KBM-7 (cell line): ENCODE data around the gene ACSL5.
"Not testable (repeated sequence)": the region's sequence is repeated elsewhere in the genome, so short reads cannot be mapped to it uniquely, and the experiment has no call there.

Experiments
- DNase-seq: peaks from one replicate; pipeline ENCODE4 v3.0.0-alpha.2; 2015
- in situ Hi-C: fragments of 300-500 bp; cut with MboI; formaldehyde crosslinking; loops from 2 replicates; pipeline ENCODE4 v1.14.3; 2020; ENCODE audit warnings: low sequenced_read_pairs, low pct_unique_long_range_greater_than_20kb, mixed read lengths

The ACSL5 gene

DNA sequence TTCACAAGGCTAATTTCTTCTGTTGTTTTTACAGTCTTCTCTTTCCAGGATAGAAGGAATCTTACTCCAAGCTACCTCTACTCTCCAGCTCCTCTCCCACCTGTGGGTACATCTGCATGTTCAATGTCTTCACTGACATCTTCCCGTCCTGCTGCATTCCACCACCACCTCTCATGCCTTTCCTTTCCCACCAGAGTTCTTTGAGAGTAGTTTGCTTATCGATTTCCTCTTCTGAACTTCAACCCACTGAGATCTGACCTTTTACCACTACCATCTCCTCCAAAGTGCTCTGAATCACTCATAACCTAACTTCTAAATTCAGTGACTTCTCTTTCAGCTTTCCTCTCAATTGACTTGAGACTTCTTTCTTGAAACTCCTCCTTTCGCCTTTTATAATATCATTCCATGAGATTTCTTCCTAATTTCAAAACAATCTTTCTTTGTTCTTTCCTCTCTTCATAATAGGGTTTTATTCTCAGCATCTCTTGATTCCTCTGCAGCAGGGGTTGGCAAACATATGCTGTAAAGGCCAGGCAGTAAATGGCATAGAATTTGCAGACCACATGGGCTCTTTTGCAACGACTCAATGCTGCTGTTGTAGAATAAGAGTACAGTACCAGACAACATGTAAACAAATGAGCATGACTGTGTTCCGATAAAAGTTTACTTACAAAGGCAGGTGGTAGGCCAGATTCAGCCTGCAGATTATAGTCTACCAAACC, 22.1 kb downstream of the ACSL5 start:
- in situ Hi-C loops: no loop called here
- DNase-seq: no peak

DNA sequence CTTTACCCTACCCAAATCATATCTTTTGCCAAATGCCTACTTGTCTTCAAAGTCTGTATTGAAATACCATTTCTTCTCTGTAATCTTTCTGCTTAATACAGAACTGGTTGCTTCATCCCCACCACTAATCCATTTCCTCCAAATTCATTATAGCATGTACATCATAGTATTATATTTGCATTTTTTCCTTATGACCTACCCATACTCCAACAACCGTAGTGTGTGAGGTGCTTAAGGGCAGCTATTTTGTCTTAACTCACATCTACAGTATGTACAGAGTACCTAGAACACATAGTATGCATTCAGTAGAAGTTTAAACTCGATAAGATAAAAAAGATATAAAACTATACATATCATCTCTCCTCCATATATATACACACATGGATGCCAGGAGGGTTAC, 23.7 kb downstream of the ACSL5 start:
- no peak for DNase-seq
- in situ Hi-C loops: no loop called here

DNA sequence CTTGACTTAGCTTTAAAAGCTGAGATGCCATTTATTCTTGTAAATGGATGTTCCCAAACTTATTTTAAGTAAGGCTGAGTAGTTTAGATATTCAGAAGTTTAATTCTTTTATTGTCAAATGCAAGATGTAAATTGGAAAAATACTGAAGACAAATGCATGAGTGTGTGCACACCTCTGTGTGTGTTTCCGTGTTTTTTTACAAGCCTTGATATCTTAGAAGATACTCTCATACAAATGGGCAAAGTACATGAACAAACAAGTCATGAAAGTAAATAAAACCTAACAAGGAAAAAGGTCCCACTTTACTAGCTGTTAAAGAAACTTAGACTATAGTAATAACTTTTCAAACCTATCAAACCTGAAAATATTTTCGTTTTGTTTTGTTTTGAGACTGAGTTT, 29.0 kb downstream of the ACSL5 start:
- no peak for DNase-seq
- in situ Hi-C loops: no loop called here

DNA sequence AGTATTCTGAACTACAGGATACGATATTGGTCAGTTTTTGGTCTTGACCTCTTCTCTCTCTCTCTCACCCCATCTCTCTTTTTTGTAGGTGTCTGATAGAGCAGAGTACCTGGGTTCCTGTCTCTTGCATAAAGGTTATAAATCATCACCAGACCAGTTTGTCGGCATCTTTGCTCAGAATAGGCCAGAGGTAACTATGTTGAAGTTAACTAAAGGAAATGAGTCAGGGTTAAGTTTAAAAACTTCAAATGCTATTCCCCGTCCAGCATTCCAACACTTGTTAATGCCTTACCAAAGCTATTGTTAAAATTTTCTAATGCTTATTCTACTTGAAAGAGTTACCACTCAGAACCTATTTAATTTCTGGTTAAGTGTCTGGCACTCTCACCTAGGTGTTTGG, 30.7 kb downstream of the ACSL5 start:
- DNase-seq: no peak
- in situ Hi-C loops: no loop called here

DNA sequence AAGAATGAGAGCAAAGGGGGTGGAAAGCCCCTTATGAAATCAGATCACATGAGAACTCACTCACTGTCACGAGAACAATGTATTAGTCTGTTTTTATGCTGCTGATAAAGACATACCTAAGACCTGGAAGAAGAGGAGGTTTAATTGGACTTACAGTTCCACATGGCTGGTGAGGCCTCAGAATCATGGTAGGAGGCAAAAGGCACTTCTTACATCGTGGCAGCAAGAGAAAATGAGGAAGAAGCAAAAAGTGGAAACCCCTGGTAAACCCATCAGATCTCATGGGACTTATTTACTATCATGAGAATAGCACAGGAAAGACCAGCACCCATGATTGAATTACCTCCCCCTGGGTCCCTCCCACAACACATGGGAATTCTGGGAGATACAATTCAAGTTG, 32.9 kb downstream of the ACSL5 start:
- in situ Hi-C loops, DNase-seq: not testable (repeated sequence)

DNA sequence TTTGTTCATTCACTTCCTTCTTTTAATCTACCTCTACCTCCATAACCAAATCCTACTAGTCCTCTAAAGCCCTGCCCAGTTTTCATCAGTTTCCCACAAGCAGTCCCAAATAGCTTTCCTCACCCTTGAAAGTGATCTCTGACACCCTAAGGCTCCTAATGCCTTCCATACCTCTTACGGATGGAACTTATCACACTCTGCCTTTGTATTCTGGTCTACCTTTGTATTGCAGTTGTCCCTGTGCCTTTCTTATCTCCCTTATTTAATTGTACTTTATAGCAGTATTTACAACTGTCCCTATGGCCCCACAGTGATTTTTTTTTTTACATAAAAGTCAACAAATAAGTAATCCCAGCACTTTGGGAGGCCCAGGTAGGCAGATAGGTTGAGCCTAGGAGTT, 33.8 kb downstream of the ACSL5 start:
- in situ Hi-C loops: no loop called here
- no peak for DNase-seq

DNA sequence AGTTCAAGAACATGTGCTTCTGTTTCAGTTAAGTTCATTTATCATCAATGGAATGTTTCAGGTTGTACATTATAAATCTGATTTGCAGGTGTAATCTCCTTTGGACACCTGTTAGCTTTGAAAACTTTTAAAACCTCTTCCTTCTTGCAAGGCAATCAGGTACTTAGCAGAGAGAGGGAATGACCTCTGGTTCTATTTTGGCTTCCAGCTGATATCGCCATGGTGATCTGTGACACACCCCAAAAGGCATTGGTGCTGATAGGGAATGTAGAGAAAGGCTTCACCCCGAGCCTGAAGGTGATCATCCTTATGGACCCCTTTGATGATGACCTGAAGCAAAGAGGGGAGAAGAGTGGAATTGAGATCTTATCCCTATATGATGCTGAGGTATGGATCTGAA, 35.4 kb downstream of the ACSL5 start:
- DNase-seq: no peak
- in situ Hi-C loops: no loop called here

DNA sequence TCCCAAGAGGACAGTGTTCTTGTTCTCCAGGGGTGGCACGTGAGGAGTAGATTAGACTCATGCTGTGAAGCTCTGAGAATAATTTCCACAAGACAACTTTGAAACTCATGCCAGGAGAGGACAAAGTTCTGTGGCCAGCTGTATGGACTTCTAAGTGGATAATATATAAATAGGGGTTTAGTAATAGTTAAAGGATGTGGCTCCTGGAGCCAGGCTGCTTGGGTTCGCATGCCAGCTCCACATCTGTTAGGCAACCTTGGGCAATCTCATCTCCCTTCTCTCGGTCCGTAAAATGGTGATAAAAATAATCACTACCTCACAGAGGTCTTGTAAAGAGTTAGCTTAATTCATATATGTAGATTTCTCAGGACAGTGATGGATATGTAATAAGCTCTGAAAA, 35.8 kb downstream of the ACSL5 start:
- in situ Hi-C loops: no loop called here
- no peak for DNase-seq

DNA sequence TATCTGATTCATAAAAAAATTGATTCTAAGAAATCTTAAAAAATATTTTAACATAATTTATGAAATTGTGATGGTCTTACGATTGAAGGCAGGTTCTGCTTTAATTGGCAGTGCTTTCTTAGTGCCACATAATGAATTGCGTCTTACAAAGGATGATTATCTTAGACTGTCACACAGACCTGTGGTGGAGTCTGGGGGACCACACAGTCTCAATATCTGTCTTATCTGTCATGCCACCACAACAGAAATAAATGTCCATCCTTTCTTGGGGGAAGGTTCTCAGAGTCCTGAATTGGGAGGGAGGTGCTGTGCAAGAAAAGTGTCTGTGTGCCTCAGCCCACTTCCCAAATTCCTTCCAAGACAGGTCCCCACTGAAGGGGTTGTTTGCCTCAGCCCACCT, 38.8 kb downstream of the ACSL5 start:
- no peak for DNase-seq
- in situ Hi-C loops: no loop called here

DNA sequence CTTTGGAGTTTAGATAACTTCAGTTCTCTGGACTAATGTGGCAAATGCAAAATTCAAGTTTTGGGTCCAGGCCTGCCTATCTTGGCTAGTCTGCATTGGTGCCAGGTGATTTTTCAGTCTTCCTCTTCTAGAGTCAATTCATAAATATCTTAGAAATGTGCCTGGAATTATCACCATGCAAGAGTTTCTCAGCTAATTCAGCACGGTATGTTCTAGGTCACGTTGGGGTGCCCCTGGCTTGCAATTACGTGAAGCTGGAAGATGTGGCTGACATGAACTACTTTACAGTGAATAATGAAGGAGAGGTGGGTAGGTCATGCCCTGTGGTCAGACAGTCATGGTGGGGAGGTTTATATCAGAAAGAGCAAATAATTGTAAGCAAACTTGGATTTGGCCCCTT, 47.8 kb downstream of the ACSL5 start:
- DNase-seq: no peak
- in situ Hi-C loops: no loop called here

DNA sequence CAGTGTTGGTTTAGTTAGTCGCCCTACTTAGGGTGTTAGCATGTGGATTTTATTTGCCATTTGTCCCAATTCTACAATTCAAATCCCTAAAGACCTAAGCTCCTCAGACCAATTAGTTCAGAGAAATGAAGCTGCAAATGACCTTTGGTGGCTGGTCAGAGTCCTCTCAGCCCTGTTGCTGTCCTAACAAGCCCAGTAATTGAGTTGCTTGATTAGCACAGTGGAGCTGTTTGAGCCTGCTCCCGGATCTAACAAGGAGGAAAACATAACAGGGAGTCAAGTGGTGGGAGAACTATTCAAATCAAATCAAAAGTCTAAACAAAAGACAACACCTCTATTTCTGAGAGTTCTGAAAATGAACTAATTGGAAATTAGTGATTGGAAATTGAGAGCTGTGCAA, 50.7 kb downstream of the ACSL5 start:
- in situ Hi-C loops: no loop called here
- DNase-seq: no peak

DNA sequence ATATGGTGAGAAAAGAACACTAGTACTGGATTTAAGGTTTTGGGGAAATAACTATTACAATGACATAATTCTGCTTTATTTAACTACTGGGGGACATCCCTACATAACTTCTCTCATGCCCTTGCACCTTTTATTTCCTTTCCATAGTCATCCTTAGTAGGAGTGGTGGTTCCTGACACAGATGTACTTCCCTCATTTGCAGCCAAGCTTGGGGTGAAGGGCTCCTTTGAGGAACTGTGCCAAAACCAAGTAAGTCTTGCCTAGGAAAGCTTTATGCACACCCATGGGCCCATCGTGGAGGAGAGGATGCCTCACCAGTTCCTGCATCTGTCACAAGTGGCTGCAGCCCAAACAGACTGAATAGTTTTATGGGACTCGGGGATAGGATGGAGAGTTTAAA, 52.2 kb downstream of the ACSL5 start:
- DNase-seq: no peak
- in situ Hi-C loops: no loop called here

DNA sequence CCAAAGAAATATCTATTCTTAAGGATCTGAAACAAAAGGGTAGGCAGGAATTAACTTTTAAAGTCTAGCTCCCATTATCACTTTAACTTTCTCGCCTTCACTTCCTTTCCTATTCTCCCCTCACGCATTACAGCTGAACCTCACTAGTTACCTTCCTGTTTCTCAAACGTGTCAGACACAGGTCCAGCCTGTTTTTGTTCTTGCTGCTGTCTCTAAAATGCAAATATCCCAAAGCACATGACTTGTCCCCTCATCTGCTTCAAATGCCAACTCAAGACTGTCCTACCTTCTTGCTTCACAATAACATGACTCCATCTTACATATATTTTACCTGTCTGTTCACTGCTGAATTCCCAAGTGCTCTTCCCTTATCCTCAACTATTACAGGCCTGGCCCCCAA, 55.2 kb downstream of the ACSL5 start:
- DNase-seq: no peak
- in situ Hi-C loops: no loop called here

DNA sequence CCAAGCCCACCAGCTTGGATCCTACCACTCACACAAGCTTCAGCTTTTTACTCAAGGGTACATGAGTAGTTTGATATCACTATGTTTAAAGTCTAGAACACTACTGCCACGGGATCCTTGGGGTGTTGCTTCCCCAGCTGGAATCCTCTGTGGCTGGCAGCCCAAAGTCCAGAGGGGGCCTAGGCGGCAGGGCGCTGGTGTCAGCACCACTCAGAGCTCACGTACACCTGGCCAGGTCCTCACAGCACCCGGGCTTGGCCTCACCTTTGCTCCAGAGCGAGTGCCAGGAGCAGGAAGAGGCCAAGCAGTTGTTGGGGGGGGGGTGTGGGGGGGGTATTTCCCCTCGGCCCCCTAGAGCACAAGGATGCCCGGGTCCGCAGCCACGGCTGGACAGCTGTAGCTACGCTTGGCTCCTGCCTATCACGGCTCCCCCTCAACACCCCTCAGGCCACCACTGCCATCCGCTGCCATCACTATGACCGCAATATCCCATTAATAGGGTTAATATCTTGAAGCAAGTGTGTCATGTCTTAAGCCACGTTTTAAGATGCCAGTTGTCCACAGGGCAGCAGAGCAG, 55.8 kb downstream of the ACSL5 start:
- in situ Hi-C loops: no loop called here
- no peak for DNase-seq

DNA sequence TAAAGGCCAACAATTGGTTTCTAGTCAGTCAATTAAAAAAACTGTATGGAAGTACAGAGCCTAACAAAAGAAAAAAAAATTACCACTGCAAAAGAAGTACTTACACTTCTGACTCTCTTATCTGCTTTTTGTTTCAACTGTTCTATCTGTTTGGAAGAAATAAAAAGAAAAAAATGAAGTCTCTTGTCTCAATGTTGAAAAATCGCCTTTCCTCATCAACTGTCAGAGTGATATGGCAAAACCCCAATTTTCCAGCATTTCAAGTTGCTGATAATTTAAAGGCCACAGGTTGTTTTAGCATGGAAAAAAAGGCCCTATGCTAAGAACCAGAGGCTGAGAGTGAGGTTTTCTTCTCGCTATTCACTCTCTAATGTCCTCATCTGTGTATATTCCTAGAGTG, 59.2 kb downstream of the ACSL5 start:
- no peak for DNase-seq
- in situ Hi-C loops: no loop called here

DNA sequence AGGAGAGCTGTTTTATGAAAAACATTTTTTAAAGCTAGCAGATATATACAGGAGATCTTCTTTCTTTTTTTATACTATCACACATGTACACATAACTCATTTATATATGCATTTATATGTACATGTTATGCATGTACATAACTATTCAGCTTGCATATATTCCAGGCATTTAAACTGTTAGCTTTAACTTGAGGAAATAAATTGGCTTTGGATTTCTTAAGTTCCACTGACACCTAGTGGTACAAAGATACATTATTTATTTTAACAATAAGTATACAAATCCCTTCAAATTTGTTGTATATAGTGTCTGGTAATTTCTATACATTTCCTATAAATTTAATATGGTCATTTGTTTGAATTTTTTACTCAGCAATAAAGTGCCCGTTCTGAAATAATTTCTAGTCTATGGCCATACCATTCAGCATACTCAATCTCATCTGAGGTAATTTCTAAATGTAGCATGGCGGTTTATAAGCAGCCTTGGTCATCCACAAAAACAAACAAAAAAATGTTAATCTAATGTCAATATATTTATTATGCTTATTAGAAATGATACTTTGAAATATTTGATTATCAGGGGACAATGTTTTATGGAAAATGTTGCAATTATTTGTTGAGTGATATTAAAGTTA, 61.2 kb downstream of the ACSL5 start:
- in situ Hi-C loops: no loop called here
- DNase-seq: peak; percentile 37

DNA sequence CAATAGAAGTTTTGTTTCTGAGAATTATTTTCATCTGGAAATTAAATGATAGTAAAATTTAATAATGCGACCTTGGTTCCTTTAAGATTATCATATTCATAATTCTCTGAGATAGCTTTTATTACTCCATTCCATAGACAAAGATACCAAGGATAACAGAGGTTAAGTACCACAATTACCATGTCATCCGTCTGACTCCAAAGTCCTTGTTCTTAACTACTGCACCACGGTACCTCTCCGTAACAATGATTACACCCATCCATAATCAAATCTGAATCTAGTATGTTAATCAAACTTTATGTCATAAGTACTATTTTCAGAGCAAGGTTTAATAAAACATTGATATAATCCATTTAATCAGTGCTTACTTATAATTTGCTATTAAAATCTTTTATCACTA, 64.4 kb downstream of the ACSL5 start:
- in situ Hi-C loops: no loop called here
- DNase-seq: no peak

DNA sequence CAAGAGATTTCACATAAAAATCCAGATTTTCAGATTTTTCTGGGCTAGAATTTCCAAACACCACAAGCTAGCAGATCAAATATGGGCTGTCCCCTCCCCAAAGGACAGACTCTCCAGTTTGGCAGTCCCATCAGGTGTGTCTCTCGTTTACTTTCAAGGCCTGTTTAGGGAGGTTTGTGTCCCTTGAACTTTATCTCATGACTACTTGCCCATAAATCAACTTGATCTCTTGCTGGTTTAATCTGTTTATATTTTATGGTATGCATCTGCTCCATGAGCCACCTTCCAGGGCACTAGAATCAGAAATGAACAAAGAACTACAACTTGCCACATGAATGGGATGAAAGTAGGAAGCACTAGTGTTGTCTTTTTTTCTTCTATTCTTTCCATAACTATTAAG, 67.6 kb downstream of the ACSL5 start:
- in situ Hi-C loops: no loop called here
- DNase-seq: no peak

DNA sequence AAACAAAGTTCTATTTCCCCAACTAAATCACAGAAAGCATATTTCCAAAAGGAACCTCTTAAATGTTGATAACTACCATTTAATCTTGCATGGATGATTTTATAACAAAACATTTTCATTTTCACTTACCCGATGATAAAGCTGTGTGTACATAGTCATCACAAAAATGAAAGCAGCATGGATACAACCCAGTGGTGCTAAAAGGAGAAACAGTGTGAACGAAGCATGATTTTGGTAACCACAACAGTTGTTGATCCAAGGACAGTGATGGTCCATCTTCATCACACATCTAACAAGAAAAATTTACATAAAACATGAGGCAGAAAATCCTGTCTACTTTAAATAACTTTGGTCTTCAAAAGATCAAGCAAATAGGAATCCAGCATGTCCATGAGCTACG, 68.1 kb downstream of the ACSL5 start:
- DNase-seq: no peak
- in situ Hi-C loops: no loop called here

DNA sequence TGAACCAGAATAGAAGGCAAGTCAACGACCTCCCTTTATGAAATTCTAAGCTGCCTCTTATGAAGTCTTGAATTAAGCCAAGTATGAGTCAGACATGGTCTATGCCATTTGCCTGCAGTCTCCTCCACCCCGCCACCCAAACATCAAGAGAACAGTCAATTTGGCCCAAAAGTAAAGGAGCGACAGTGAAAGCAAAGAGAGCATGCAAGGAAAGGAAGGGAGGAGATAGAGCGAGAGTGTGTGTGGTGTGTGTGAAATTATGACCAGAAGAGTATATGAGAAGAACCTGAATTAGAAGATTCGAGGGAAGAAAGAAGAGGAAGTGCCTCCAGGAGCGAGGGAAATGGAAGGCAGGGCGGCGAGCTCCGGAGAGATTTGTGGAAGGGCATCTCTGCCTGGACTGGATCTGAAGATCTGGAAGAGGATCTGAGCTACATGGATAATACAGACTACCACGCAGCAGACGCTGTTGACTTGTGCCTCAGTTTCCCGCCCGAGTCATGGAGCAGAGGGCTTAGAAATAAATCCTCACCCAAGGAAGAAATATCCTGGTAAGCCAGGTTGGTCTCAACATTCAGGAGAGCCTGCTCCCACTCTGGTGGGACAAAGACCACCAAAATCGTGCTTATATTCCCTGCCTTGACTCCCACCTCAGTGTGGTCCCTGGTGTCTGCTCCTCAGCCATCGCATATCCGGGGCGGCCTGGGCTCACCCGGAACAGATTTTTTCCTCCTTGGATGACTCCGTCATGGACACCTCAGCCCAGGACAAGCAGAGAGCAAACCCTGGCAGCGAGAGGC, 72.3 kb downstream of the ACSL5 start:
- in situ Hi-C loops: no loop called here
- peak; percentile 54 for DNase-seq
